Upper lobe of left lung (tissue), 4 donors: ENCODE data around the gene TSC22D2.

ENCODE experiments used
- CTCF ChIP-seq, 6 experiments: fragments of 450-650 bp in 4 of 6; fragments of 200-600 bp in 2 of 6; sonication (generic) in 2 of 6; IDR thresholded peaks; one replicate each; pipeline ENCODE4 v1.5.1; 2016 to 2019; ENCODE audit warnings: antibody characterized with exemption in 6 of 6
- EP300 ChIP-seq, 4 donors: sonication (generic); formaldehyde crosslinking; IDR thresholded peaks; one replicate each; pipeline ENCODE4 v1.5.1; 2017; ENCODE audit warnings: antibody characterized with exemption in 4 of 4, control low read depth in 2 of 4
- POLR2A ChIP-seq, 4 donors: fragments of 450-650 bp; IDR thresholded peaks; one replicate each; pipeline ENCODE4 v1.5.1; 2016 to 2017; ENCODE audit warnings: antibody characterized with exemption in 4 of 4, mild to moderate bottlenecking in 2 of 4
- POLR2AphosphoS5 ChIP-seq, 2 donors: sonication (generic); formaldehyde crosslinking; IDR thresholded peaks; one replicate each; pipeline ENCODE4 v1.5.1; 2017; ENCODE audit warnings: antibody characterized with exemption in 2 of 2

- TF ChIP-seq EP300 (IDR thresholded peaks at IDR 0.05) (no peak), CTCF (IDR thresholded peaks at IDR 0.05) (no peak), POLR2A (IDR thresholded peaks at IDR 0.05) (no peak), POLR2AphosphoS5 (IDR thresholded peaks at IDR 0.05) (no peak)
These were observed 75.1 kb downstream of the TSC22D2 start for GRCh38 chr3:150483226-150483625.
